Chondrocyte (in vitro differentiated cells): ENCODE data around the gene ALKBH8. TPM values are rescaled to one million over a fixed set of nuclear protein-coding genes. Genes with fewer than 3 reads are reported as not detected.
"Not testable (repeated sequence)": the region's sequence is repeated elsewhere in the genome, so short reads cannot be mapped to it uniquely, and the experiment has no call there.

Experiments
- DNase-seq: peaks from one replicate; pipeline ENCODE4 v3.0.0; 2021; ENCODE audit warnings: mixed read lengths, low spot score
- H3K27ac Mint-ChIP-seq: one replicate; pipeline ENCODE4 v1.8.0; 2021; ENCODE audit warnings: mild to moderate bottlenecking, moderate library complexity, mixed read lengths; ENCODE audit not compliant: unreplicated experiment
- H3K27me3 Mint-ChIP-seq: 2 replicates; pipeline ENCODE4 v1.8.0; 2021; ENCODE audit warnings: low read depth, mixed read lengths
- H3K36me3 Mint-ChIP-seq: 2 replicates; pipeline ENCODE4 v1.8.0; 2021; ENCODE audit warnings: low read depth, mixed read lengths
- H3K4me1 Mint-ChIP-seq: 2 replicates; pipeline ENCODE4 v1.8.0; 2021; ENCODE audit warnings: low read depth, mild to moderate bottlenecking, mixed read lengths
- H3K4me3 Mint-ChIP-seq: one replicate; pipeline ENCODE4 v1.8.0; 2021; ENCODE audit warnings: mild to moderate bottlenecking, moderate library complexity, mixed read lengths; ENCODE audit not compliant: unreplicated experiment
- H3K9me3 Mint-ChIP-seq: 2 replicates; pipeline ENCODE4 v1.8.0; 2021; ENCODE audit warnings: low read depth, mixed read lengths
- total RNA-seq: library from RNA; stranded (reverse); gene quantifications from 3 replicates; pipeline ENCODE4 v1.2.1, GENCODE V29; 2021
- TF ChIP-seq, protein P1 (sequence below): fragments of 200-600 bp; sonication (generic); IDR thresholded peaks from 2 replicates; pipeline ENCODE4 v1.5.0; 2021; ENCODE audit warnings: antibody characterized with exemption, mild to moderate bottlenecking, moderate library complexity

The ALKBH8 gene
- total RNA-seq, 1 donor from 2014 or later: 5.8 TPM

DNA sequence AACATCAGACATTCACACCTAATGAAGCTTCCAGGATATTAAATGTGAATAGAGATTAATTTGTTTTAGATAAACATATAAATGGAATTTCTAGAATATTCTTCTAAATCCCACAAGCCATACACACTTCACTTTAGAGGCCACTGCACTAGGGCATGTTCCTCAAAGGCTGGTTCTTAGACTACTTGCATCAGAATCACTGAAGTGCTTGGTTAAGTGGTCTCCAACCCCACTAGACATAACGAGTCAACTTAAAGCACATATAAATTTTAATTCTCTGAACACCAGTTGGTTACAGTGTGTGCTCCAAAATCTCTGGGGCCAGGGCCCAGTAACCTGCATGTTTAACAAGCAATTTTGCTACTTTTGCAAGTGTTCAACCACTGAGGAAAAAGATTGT lies 7.9 kb upstream of the ALKBH8 start:
- Mint-ChIP-seq H3K36me3 (no peaks in the 10 kb centered on the region), H3K4me3 (no peak overlapping the region), H3K27me3 (peaks cover 11% of the 10 kb centered on the region), H3K9me3 (no peaks in the 10 kb centered on the region), H3K4me1 (peaks cover 4% of the 10 kb centered on the region), H3K27ac (no peak overlapping the region)
- TF ChIP-seq, protein P1, sequence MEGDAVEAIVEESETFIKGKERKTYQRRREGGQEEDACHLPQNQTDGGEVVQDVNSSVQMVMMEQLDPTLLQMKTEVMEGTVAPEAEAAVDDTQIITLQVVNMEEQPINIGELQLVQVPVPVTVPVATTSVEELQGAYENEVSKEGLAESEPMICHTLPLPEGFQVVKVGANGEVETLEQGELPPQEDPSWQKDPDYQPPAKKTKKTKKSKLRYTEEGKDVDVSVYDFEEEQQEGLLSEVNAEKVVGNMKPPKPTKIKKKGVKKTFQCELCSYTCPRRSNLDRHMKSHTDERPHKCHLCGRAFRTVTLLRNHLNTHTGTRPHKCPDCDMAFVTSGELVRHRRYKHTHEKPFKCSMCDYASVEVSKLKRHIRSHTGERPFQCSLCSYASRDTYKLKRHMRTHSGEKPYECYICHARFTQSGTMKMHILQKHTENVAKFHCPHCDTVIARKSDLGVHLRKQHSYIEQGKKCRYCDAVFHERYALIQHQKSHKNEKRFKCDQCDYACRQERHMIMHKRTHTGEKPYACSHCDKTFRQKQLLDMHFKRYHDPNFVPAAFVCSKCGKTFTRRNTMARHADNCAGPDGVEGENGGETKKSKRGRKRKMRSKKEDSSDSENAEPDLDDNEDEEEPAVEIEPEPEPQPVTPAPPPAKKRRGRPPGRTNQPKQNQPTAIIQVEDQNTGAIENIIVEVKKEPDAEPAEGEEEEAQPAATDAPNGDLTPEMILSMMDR: no peak
- no peak for DNase-seq

DNA sequence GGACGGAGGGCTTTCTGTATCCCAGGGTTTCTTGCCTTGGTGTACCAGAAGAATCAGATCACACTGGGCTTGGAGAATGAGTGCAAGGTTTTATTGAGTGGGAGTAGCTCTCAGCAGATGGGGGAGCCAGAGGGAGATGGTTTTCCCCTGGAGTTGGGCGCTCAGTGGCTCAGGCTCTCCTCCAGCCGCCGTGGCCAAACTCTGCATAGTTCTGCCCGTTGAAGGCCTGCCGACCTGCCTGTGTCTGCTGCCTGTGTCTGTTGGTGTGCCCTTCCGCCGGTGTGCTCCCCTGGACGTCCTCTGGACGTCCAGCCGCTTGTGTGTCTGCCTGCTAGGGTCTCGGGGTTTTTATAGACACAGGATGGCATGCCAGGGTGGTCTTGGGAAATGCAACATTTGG lies 4.5 kb upstream of the ALKBH8 start:
- peaks cover 14% of the 10 kb centered on the region for H3K27me3 Mint-ChIP-seq
- no peak for DNase-seq
- H3K4me3 Mint-ChIP-seq: no peak overlapping the region
- no peak overlapping the region for H3K27ac Mint-ChIP-seq
- no peaks in the 10 kb centered on the region for H3K36me3 Mint-ChIP-seq
- no peaks in the 10 kb centered on the region for H3K9me3 Mint-ChIP-seq
- TF ChIP-seq, protein P1: no peak
- peaks cover 10% of the 10 kb centered on the region for H3K4me1 Mint-ChIP-seq

DNA sequence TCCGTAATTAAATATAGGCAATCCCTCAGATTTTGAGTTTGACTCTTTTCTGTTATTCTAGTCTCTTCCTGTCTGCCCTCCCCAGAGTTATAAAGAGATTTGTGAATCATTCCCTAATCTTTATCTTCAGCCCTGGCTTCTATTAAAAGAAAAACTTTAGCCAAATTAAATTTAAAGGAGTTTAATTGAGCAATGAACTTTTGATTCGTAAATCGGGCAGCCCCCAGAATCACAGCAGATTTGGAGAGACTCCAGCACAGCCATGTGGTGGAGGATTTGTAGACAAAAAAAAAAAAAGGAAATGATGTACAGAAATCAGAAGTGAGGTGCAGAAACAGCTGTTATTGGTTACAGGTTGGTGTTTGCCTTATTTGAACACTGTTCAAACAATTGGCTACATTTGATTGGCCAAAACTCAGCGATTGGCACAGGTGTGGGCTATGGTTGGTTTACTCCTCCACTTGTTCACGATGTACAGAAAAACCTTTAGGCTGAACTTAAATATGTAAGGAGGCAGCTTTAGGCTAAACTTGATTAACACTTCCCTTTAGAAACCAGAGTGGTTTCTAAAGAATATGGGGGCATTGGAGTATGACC lies 2.3 kb upstream of the ALKBH8 start:
- Mint-ChIP-seq H3K36me3 (no peaks in the 10 kb centered on the region), H3K4me3 (no peak overlapping the region), H3K27ac (no peak overlapping the region), H3K4me1 (peaks cover 27% of the 10 kb centered on the region), H3K9me3 (no peaks in the 10 kb centered on the region), H3K27me3 (peaks cover 7% of the 10 kb centered on the region)
- TF ChIP-seq, protein P1: no peak
- DNase-seq: no peak

DNA sequence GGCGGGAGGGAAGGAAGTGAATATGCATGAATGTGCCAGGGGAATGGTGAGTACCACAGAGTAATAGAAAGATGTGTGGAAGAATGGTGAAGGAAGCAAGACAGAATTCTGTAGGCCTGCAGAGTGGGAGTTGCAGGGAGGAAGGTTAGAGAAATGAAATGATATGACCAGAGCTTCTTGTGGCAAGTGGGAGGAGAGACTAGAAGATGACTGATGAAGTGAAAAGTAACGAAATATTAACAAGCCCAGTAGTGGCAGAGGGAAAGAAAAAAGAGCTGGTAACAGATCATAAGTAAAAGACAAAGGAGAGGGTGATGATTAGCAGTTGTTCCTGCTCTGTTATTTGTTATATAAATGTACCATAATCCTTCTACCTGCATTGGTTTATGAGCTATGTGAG lies 1.0 kb upstream of the ALKBH8 start:
- peaks cover 32% of the 10 kb centered on the region for H3K4me1 Mint-ChIP-seq
- DNase-seq: no peak
- TF ChIP-seq, protein P1: no peak
- H3K4me3 Mint-ChIP-seq: peak overlapping the region; percentile 90
- H3K27me3 Mint-ChIP-seq: peaks cover 3% of the 10 kb centered on the region
- H3K9me3 Mint-ChIP-seq: no peaks in the 10 kb centered on the region
- H3K36me3 Mint-ChIP-seq: no peaks in the 10 kb centered on the region
- no peak overlapping the region for H3K27ac Mint-ChIP-seq

DNA sequence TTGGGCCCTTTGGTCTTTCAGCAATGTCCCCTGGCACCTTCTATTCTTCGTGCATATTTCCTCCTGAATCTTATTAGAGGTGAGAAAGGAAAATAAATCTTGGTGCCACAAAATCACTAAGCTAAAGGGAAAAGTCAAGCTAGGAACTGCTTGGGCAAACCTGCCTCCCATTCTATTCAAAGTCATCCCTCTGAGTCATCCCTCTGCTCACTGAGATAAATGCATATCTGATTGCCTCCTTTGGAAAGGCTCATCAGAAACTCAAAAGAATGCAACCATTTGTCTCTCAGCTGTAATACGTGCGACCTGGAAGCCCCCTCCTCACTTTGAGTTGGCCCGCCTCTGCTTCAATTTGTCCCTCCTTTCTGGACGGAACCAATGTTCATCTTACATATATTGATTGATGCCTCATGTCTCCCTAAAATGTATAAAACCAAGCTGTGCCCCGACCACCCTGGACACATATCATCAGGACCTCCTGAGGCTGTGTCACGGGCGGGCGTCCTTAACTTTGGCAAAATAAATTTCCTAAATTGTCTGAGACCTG lies 493 bp upstream of the ALKBH8 start:
- H3K36me3 Mint-ChIP-seq, H3K9me3 Mint-ChIP-seq, DNase-seq, H3K27me3 Mint-ChIP-seq: not testable (repeated sequence)
- Mint-ChIP-seq H3K27ac (peak overlapping the region; percentile 94), H3K4me3 (peak overlapping the region; percentile 90), H3K4me1 (peaks cover 37% of the 10 kb centered on the region)

DNA sequence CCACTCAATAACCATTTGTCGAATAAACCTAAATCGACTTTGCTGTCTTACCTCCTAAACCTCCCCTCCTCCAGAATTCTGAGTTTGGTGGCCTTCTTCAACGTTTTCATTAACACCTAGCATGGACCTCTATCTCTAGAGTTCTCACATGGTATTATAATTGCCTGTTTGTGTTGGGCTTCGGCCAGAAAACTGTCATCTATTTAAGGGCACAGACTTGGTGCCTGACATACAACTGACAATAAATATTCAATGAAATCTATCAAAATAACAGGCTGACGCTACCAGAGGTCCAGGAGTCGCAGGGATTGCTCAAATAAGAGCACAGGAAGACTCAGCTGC lies 687 bp downstream of the ALKBH8 start:
- TF ChIP-seq, protein P1: no peak
- H3K4me3 Mint-ChIP-seq: peak overlapping the region; percentile 90
- H3K4me1 Mint-ChIP-seq: peaks cover 39% of the 10 kb centered on the region
- H3K27me3 Mint-ChIP-seq: peaks cover 3% of the 10 kb centered on the region
- H3K9me3 Mint-ChIP-seq: no peaks in the 10 kb centered on the region
- peak overlapping the region; percentile 94 for H3K27ac Mint-ChIP-seq
- DNase-seq: no peak
- no peaks in the 10 kb centered on the region for H3K36me3 Mint-ChIP-seq
